K562 (cell line): ENCODE data around the gene CETN1.

Experiments used
- CTCF ChIP-seq, 3 experiments: IDR thresholded peaks in 2 of 3; conservative IDR thresholded peaks in 1 of 3; 2 replicates each; pipeline ENCODE4 v1.5.1; 2011 to 2012; ENCODE audit warnings: low read length in 3 of 3, mild to moderate bottlenecking in 3 of 3, control low read depth in 2 of 3, improper control_type of control experiment in 1 of 3, inconsistent platforms in 1 of 3, low read depth in 1 of 3, mixed read lengths in 1 of 3, moderate library complexity in 1 of 3; ENCODE audit not compliant: insufficient read depth in 2 of 3
- NRF1 ChIP-seq, 2 experiments: fragments of 450-650 bp; IDR thresholded peaks in 1 of 2; conservative IDR thresholded peaks in 1 of 2; 2 replicates each; pipeline ENCODE4 v1.6.1; 2014; ENCODE audit warnings: mild to moderate bottlenecking in 2 of 2
- SIN3A ChIP-seq, 2 experiments: fragments of 150-350 bp in 1 of 2; IDR thresholded peaks; 2 replicates each; pipeline ENCODE4 v1.6.1; 2011 to 2016; ENCODE audit warnings: borderline replicate concordance in 2 of 2, low read depth in 2 of 2, low read length in 2 of 2, mild to moderate bottlenecking in 2 of 2, moderate library complexity in 2 of 2; ENCODE audit not compliant: control insufficient read depth in 1 of 2
- ZNF217 ChIP-seq: sonication (generic); formaldehyde crosslinking; IDR thresholded peaks from 2 replicates; pipeline ENCODE4 v1.8.0; 2022; ENCODE audit warnings: mild to moderate bottlenecking, missing genetic modification reagents
- ZNF449 ChIP-seq: fragments of 250-450 bp; sonication (Bioruptor Pico); IDR thresholded peaks from 2 replicates; pipeline ENCODE4 v1.8.0; 2022; ENCODE audit warnings: moderate library complexity, mild to moderate bottlenecking, inconsistent platforms
- ZNF644 ChIP-seq: fragments of 200-800 bp; sonication (Bioruptor generic); IDR thresholded peaks from 2 replicates; pipeline ENCODE4 v1.6.1; 2016; ENCODE audit warnings: low read depth, missing genetic modification characterization, missing compliant biosample characterization
- ZNF76 ChIP-seq: fragments of 250-450 bp; sonication (Bioruptor Pico); IDR thresholded peaks from 2 replicates; pipeline ENCODE4 v1.4.0; 2020; ENCODE audit warnings: mild to moderate bottlenecking, moderate library complexity, borderline replicate concordance

GRCh38 chr18:564708-565561 lies 15.2 kb upstream of the CETN1 start:
- TF ChIP-seq ZNF449, result no peak
- TF ChIP-seq CTCF (IDR thresholded peaks at IDR 0.05 in 2 of 3, conservative IDR thresholded peaks at IDR 0.05 in 1 of 3; ENCODE audit: insufficient read depth in 2 of 3, low read depth in 1 of 3, low read length in 3 of 3), result no peak
- TF ChIP-seq NRF1 (conservative IDR thresholded peaks at IDR 0.05 in 1 of 2, IDR thresholded peaks at IDR 0.05 in 1 of 2), result no peak
- no peak for TF ChIP-seq ZNF76
- no peak for TF ChIP-seq SIN3A (IDR thresholded peaks at IDR 0.05; ENCODE audit: borderline replicate concordance in 2 of 2, control insufficient read depth in 1 of 2, low read depth in 2 of 2, low read length in 2 of 2)
- no peak for TF ChIP-seq ZNF644 (tag)
- TF ChIP-seq ZNF217, result no peak
